ENCODE results near the gene SPOP. TPM values are rescaled to one million over a fixed set of nuclear protein-coding genes. Genes with fewer than 3 reads are reported as not detected.
"Not testable (repeated sequence)": the region's sequence is repeated elsewhere in the genome, so short reads cannot be mapped to it uniquely, and the experiment has no call there.

The SPOP gene
- total RNA-seq, 4 donors from 2014 or later, result 75.6 to 352 (median 95.3) TPM

DNA sequence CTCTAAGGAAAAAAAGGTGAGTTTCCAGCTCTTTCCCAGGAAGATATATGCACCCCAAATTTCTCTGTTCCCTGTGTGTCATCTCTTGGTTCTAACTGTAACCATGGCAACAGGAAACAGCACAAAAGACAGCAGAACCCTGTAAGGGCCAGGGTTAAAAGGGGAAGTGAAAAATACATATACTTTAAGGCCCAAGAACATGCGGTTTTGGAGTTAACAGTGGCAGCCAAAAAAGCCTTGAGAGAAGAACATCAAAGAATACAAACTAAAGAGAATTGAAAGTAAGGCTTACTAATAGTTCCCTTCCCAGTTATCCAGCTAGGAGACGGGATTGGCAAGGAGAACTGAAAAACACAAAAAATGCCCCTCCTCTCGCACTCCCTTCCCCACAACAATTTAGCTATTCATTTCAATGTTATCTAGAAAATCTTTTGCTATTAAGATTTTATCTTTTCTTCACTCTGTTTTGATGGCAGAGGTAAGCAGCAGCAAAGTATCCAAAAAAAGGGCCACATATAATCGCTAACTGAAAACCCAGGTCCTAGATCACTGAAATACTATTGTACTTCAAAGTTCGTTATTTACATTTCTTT lies 1.5 kb downstream of the SPOP start:
- Histone ChIP-seq H3K9me3 (no peaks in the 10 kb centered on the region), H3K4me1 (peaks cover 16 to 57% (median 39%) of the 10 kb centered on the region in 4 donors), H3K4me3 (peak overlapping the region in 3 of 4 donors; percentile 45 to 66 (median 66)), H3K36me3 (no peaks in the 10 kb centered on the region), H3K27me3 (no peaks in the 10 kb centered on the region), H3K27ac (peak overlapping the region; percentile 92 to 97 (median 94))
- peak; percentile 14 for DNase-seq
- intact Hi-C loops (cut with DNase I; ENCODE audit: low total_unique reads) (no loop called here), in situ Hi-C loops (cut with MboI; ENCODE audit: low pct_ligation_motif_present in 1 of 4, low pct_unique_long_range_greater_than_20kb in 1 of 4, low sequenced_read_pairs in 3 of 4) (no loop called here)
- TF ChIP-seq POLR2A (IDR thresholded peaks at IDR 0.05), result no peak
- no peak for TF ChIP-seq POLR2AphosphoS5 (IDR thresholded peaks at IDR 0.05)
- TF ChIP-seq EP300 (IDR thresholded peaks at IDR 0.05; ENCODE audit: low read depth), result no peak
- TF ChIP-seq, protein P1, sequence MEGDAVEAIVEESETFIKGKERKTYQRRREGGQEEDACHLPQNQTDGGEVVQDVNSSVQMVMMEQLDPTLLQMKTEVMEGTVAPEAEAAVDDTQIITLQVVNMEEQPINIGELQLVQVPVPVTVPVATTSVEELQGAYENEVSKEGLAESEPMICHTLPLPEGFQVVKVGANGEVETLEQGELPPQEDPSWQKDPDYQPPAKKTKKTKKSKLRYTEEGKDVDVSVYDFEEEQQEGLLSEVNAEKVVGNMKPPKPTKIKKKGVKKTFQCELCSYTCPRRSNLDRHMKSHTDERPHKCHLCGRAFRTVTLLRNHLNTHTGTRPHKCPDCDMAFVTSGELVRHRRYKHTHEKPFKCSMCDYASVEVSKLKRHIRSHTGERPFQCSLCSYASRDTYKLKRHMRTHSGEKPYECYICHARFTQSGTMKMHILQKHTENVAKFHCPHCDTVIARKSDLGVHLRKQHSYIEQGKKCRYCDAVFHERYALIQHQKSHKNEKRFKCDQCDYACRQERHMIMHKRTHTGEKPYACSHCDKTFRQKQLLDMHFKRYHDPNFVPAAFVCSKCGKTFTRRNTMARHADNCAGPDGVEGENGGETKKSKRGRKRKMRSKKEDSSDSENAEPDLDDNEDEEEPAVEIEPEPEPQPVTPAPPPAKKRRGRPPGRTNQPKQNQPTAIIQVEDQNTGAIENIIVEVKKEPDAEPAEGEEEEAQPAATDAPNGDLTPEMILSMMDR (IDR thresholded peaks at IDR 0.05), result no peak
- WGBS, 2 donors (ENCODE audit: low coverage in 1 of 2), result 26 to 30% methylated on average over 5 of the region's 5 CpGs

DNA sequence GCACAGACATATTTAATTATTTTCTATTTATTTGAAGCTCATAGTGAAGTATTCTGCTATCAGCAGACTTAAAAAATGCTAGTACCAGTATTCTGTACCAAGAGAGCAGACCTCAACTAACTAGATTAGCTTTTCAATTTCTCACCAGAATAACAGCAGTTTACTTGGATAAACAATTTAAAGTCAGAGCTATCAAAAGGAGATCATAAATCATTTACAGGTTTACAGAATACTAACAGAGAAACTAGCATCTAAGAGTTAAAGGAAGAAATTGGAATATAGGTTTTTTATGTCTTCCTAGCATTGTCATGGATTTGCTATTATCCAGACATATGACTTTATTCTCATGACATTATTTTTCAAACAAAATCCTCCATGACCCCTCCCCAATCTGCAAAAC lies 3.4 kb downstream of the SPOP start:
- peaks cover 16 to 75% (median 53%) of the 10 kb centered on the region in 4 donors for H3K4me1 ChIP-seq
- intact Hi-C loops (cut with DNase I; ENCODE audit: low total_unique reads), result no loop called here
- no peak overlapping the region for H3K4me3 ChIP-seq
- H3K27ac ChIP-seq, result peak overlapping the region; percentile 44 to 97 (median 93)
- H3K9me3 ChIP-seq, result no peaks in the 10 kb centered on the region
- TF ChIP-seq, protein P1 (IDR thresholded peaks at IDR 0.05), result no peak
- TF ChIP-seq POLR2AphosphoS5 (IDR thresholded peaks at IDR 0.05), result no peak
- no peak for TF ChIP-seq EP300 (IDR thresholded peaks at IDR 0.05; ENCODE audit: low read depth)
- TF ChIP-seq POLR2A (IDR thresholded peaks at IDR 0.05), result no peak
- H3K27me3 ChIP-seq, result no peaks in the 10 kb centered on the region
- in situ Hi-C loops (cut with MboI; ENCODE audit: low pct_ligation_motif_present in 1 of 4, low pct_unique_long_range_greater_than_20kb in 1 of 4, low sequenced_read_pairs in 3 of 4), result no loop called here
- H3K36me3 ChIP-seq, result no peaks in the 10 kb centered on the region
- DNase-seq, result no peak

DNA sequence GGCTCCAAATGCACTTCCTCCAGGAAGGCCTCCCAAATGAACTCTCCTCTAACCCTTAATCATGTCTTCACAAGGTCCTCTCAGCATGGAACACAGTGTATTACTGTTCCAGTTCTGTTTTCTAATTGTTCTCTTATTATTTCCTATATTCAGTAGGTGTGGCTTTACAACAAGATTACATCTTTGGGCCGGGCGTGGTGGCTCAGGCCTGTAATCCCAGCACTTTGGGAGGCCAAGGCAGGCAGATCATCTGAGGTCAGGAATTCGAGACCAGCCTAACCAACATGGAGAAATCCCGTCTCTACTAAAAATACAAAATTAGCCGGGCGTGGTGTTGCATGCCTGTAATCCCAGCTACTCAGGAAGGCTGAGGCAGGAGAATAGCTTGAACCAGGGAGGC lies 4.2 kb downstream of the SPOP start:
- H3K36me3 ChIP-seq; DNase-seq; in situ Hi-C loops (cut with MboI; ENCODE audit: low pct_ligation_motif_present in 1 of 4, low pct_unique_long_range_greater_than_20kb in 1 of 4, low sequenced_read_pairs in 3 of 4); H3K9me3 ChIP-seq; intact Hi-C loops (cut with DNase I; ENCODE audit: low total_unique reads); H3K27me3 ChIP-seq; H3K4me3 ChIP-seq: not testable (repeated sequence)
- peak overlapping the region; percentile 44 to 97 (median 93) for H3K27ac ChIP-seq
- H3K4me1 ChIP-seq, result peaks cover 16 to 75% (median 53%) of the 10 kb centered on the region in 4 donors
- 62 to 78% methylated on average over 4 to 6 of the region's 6 CpGs for WGBS, 2 donors (ENCODE audit: low coverage in 1 of 2)

DNA sequence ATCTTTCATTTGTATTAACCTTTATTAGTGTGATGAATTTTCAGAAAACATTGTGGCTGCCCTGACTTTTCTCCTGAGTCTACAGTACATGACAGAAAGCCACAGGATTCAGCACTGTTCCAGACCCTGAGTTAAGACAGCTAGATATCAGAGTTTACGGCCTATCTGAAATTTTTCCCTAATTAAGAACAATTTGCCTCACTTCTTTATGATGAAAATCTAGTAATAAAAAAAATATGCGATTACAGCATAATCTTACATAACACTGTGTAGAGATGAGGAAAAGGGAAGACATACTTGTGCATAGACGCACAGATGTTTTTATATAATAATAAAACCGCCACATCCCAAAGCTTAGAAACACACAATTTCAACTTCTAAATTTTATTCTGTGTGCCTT lies 7.3 kb downstream of the SPOP start:
- DNase-seq, result no peak
- Histone ChIP-seq H3K27me3 (no peaks in the 10 kb centered on the region), H3K4me3 (no peak overlapping the region), H3K9me3 (no peaks in the 10 kb centered on the region), H3K27ac (peak overlapping the region; percentile 33 to 92 (median 60)), H3K4me1 (peaks cover 8 to 55% (median 39%) of the 10 kb centered on the region in 4 donors), H3K36me3 (no peaks in the 10 kb centered on the region)
- in situ Hi-C loops (cut with MboI; ENCODE audit: low pct_ligation_motif_present in 1 of 4, low pct_unique_long_range_greater_than_20kb in 1 of 4, low sequenced_read_pairs in 3 of 4), result no loop called here
- 58 to 82% methylated on average over 4 of the region's 4 CpGs for WGBS, 2 donors (ENCODE audit: low coverage in 1 of 2)
- intact Hi-C loops (cut with DNase I; ENCODE audit: low total_unique reads), result no loop called here
- no peak for TF ChIP-seq EP300 (IDR thresholded peaks at IDR 0.05; ENCODE audit: low read depth)
- TF ChIP-seq, protein P1 (IDR thresholded peaks at IDR 0.05), result no peak
- no peak for TF ChIP-seq POLR2A (IDR thresholded peaks at IDR 0.05)
- no peak for TF ChIP-seq POLR2AphosphoS5 (IDR thresholded peaks at IDR 0.05)

DNA sequence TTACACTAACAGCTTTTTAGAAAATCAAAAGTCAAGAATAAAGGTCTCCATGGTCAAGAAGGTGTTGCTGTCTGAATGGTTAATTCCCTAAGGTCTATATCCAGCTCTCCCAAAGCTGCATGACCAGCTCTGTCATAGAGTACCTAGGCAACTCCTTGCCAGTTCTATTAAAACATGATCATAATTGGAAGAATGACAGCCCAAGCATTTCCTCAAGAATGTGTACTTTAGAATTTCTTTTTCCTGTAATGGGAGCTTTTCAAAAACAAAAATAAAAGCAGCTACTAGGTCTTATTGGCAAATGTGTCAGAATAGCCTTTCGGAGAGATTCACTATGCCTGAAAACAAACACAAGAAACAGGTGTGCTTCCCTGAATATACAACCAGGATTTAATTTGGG lies 7.9 kb downstream of the SPOP start:
- no peaks in the 10 kb centered on the region for H3K27me3 ChIP-seq
- intact Hi-C loops (cut with DNase I; ENCODE audit: low total_unique reads) (no loop called here), in situ Hi-C loops (cut with MboI; ENCODE audit: low pct_ligation_motif_present in 1 of 4, low pct_unique_long_range_greater_than_20kb in 1 of 4, low sequenced_read_pairs in 3 of 4) (no loop called here)
- 44 to 59% methylated on average over 1 of the region's 1 CpG for WGBS, 2 donors (ENCODE audit: low coverage in 1 of 2)
- no peaks in the 10 kb centered on the region for H3K36me3 ChIP-seq
- H3K27ac ChIP-seq, result peak overlapping the region; percentile 33 to 92 (median 60)
- peaks cover 1 to 51% (median 33%) of the 10 kb centered on the region in 4 donors for H3K4me1 ChIP-seq
- no peak for DNase-seq
- H3K9me3 ChIP-seq, result no peaks in the 10 kb centered on the region
- TF ChIP-seq, protein P1 (IDR thresholded peaks at IDR 0.05), result no peak
- no peak for TF ChIP-seq POLR2AphosphoS5 (IDR thresholded peaks at IDR 0.05)
- TF ChIP-seq EP300 (IDR thresholded peaks at IDR 0.05; ENCODE audit: low read depth), result no peak
- TF ChIP-seq POLR2A (IDR thresholded peaks at IDR 0.05), result no peak
- no peak overlapping the region for H3K4me3 ChIP-seq
